Measurements from ENCODE around the gene UAP1L1.

DNA sequence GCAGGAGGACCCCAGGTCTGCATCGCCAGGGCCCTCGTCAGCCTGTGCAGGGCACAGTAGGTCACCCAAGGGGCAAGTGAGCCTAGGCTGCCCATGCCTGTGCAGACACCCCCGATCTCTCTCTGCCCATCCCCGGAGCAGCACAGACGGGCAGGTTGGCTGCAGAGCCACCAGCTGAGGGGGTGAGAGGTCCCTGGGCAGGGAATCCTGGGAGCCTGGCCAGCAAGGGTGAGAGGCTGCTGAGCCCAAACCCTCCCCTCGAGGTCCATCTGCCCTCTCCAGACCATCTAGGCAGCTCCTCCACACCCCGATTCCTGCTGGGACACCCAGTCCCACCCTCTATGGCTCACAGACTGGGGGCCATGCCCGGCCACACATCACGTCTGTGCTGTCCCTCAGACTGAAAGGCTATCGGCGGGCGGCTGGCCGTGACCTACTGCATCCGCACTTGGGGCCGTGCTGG, 40.0 kb downstream of the UAP1L1 start:
- TF ChIP-seq, protein P1, sequence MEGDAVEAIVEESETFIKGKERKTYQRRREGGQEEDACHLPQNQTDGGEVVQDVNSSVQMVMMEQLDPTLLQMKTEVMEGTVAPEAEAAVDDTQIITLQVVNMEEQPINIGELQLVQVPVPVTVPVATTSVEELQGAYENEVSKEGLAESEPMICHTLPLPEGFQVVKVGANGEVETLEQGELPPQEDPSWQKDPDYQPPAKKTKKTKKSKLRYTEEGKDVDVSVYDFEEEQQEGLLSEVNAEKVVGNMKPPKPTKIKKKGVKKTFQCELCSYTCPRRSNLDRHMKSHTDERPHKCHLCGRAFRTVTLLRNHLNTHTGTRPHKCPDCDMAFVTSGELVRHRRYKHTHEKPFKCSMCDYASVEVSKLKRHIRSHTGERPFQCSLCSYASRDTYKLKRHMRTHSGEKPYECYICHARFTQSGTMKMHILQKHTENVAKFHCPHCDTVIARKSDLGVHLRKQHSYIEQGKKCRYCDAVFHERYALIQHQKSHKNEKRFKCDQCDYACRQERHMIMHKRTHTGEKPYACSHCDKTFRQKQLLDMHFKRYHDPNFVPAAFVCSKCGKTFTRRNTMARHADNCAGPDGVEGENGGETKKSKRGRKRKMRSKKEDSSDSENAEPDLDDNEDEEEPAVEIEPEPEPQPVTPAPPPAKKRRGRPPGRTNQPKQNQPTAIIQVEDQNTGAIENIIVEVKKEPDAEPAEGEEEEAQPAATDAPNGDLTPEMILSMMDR (IDR thresholded peaks at IDR 0.05) = no peak
- TF ChIP-seq POLR2A (IDR thresholded peaks at IDR 0.05) (no peak), POLR2AphosphoS5 (IDR thresholded peaks at IDR 0.05) (no peak)

Measured in suprapubic skin (tissue), 4 donors.